Measurements from ENCODE around the gene MCTP1.

MCTP1 gene

GRCh38 chr5:94900006-94900505 lies 384.8 kb downstream of the MCTP1 start:
- DNase-seq (ENCODE audit: insufficient read length, low spot score) (no peak), FAIRE-seq (no peak)

- DNase-seq (ENCODE audit: insufficient read length, low spot score) = peak; percentile 4
- no peak for FAIRE-seq
These were observed 391.3 kb downstream of the MCTP1 start for GRCh38 chr5:94893412-94894135.

GRCh38 chr5:94891972-94892371 lies 392.9 kb downstream of the MCTP1 start:
- FAIRE-seq = no peak
- DNase-seq (ENCODE audit: insufficient read length, low spot score) = no peak

GRCh38 chr5:94891565-94891964 lies 393.3 kb downstream of the MCTP1 start:
- DNase-seq (ENCODE audit: insufficient read length, low spot score) (no peak), FAIRE-seq (no peak)

GRCh38 chr5:94890907-94891306 lies 394.0 kb downstream of the MCTP1 start:
- FAIRE-seq (no peak), DNase-seq (ENCODE audit: insufficient read length, low spot score) (no peak)

GRCh38 chr5:94888674-94889073 lies 396.2 kb downstream of the MCTP1 start:
- DNase-seq (ENCODE audit: insufficient read length, low spot score) = no peak
- no peak for FAIRE-seq

GRCh38 chr5:94885931-94886330 lies 399.0 kb downstream of the MCTP1 start:
- DNase-seq (ENCODE audit: insufficient read length, low spot score) (no peak), FAIRE-seq (no peak)

GRCh38 chr5:94884311-94884710 lies 400.6 kb downstream of the MCTP1 start:
- DNase-seq (ENCODE audit: insufficient read length, low spot score) (no peak), FAIRE-seq (no peak)

- DNase-seq (ENCODE audit: insufficient read length, low spot score) (no peak), FAIRE-seq (no peak)
These were observed 412.4 kb downstream of the MCTP1 start for GRCh38 chr5:94872526-94872925.

- no peak for DNase-seq (ENCODE audit: insufficient read length, low spot score)
- no peak for FAIRE-seq
These were observed 414.2 kb downstream of the MCTP1 start for GRCh38 chr5:94870511-94871183.

- FAIRE-seq = no peak
- DNase-seq (ENCODE audit: insufficient read length, low spot score) = no peak
These were observed 415.0 kb downstream of the MCTP1 start for GRCh38 chr5:94869921-94870320.

GRCh38 chr5:94863951-94864350 lies 420.9 kb downstream of the MCTP1 start:
- FAIRE-seq = no peak
- DNase-seq (ENCODE audit: insufficient read length, low spot score) = no peak

GRCh38 chr5:94857111-94857510 lies 427.8 kb downstream of the MCTP1 start:
- DNase-seq (ENCODE audit: insufficient read length, low spot score) (no peak), FAIRE-seq (no peak)

- DNase-seq (ENCODE audit: insufficient read length, low spot score) = no peak
- no peak for FAIRE-seq
These were observed 428.6 kb downstream of the MCTP1 start for GRCh38 chr5:94856257-94856800.

- FAIRE-seq = no peak
- no peak for DNase-seq (ENCODE audit: insufficient read length, low spot score)
These were observed 429.4 kb downstream of the MCTP1 start for GRCh38 chr5:94855543-94855942.

- FAIRE-seq (no peak), DNase-seq (ENCODE audit: insufficient read length, low spot score) (no peak)
These were observed 431.8 kb downstream of the MCTP1 start for GRCh38 chr5:94853120-94853519.

- DNase-seq (ENCODE audit: insufficient read length, low spot score) = no peak
- no peak for FAIRE-seq
These were observed 433.9 kb downstream of the MCTP1 start for GRCh38 chr5:94850960-94851359.

GRCh38 chr5:94849821-94850736 lies 434.8 kb downstream of the MCTP1 start:
- FAIRE-seq (no peak), DNase-seq (ENCODE audit: insufficient read length, low spot score) (no peak)

- FAIRE-seq (no peak), DNase-seq (ENCODE audit: insufficient read length, low spot score) (no peak)
These were observed 435.6 kb downstream of the MCTP1 start for GRCh38 chr5:94849324-94849723.

GRCh38 chr5:94847726-94848125 lies 437.2 kb downstream of the MCTP1 start:
- no peak for DNase-seq (ENCODE audit: insufficient read length, low spot score)
- FAIRE-seq = no peak

- no peak for FAIRE-seq
These were observed 437.9 kb downstream of the MCTP1 start for GRCh38 chr5:94847019-94847418.

More at GRCh38 chr5:94847019-94847418, 437.9 kb downstream of the MCTP1 start:
- no peak for DNase-seq (ENCODE audit: insufficient read length, low spot score)

Data from HTR-8/SVneo (cell line).